GM18867 (cell line): Measurements from ENCODE around the gene PPP1R9A.

ENCODE experiments used
- ATAC-seq: cut with Tn5 transposase; IDR thresholded peaks from one replicate; pipeline ENCODE4 v1.9.1; 2021; ENCODE audit warnings: mild to moderate bottlenecking, moderate library complexity; ENCODE audit not compliant: unreplicated experiment

The PPP1R9A gene

DNA sequence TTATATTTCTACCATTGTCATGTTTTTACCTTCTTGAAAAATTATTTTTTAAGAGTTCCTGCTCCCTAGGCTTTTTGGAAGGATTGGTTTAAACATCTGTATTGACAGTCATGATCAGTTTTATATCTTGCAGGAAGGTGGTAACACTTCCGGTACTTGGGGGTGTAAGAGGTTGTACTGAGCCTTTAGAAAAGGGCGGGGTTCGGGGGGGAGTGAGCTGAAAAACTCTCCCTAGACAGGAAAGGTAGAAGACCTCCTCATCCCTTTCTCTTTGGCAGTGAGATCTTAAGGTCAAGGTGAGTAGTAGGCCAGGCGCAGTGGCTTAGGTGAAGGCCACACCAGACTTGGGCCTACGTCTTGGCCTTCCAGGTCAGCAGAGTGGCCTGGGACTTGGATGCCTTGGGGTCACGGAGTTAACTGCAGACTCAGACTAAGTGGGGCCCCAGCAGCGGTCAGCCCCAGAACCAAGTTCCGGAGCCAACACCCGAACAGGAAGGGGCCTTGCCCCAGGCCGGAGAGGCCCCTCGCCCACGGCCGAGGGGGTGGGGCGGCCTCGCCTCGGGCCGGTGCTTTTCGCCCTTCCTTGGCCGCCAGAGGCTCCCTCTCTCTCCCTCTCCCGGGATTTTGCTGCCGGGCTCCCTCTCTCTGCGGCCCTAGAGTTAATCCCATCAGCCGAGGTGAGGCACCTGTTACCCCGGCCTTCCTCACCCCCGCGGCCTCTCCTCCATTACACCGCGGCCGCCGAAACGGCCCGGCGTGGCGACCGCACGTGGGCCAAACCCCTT is at the start of gene PPP1R9A:
Gene PPP1R9A (plus strand): TSS at position 569 of the 785 bp plus-strand sequence. CDS start 2,520 bp downstream, outside the sequence.
- ATAC-seq: no peak

DNA sequence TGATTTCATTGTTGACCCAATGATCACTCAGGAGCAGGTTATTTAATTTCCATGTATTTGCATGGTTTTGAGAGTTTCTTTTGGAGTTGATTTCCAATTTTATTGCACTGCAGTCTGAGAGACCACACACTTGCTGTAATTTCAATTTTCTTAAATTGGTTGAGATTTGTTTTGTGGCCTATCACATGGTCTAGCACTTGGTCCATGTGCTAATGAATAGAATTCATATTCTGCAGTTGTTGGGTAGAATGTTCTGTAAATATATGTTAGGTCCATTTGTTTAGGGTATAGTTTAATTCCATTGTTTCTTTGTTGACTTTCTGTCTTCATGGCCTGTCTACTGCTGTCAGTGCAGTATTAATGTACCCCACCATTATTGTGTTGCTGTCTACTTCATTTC is 36.3 kb upstream of the PPP1R9A start:
- ATAC-seq: no peak

DNA sequence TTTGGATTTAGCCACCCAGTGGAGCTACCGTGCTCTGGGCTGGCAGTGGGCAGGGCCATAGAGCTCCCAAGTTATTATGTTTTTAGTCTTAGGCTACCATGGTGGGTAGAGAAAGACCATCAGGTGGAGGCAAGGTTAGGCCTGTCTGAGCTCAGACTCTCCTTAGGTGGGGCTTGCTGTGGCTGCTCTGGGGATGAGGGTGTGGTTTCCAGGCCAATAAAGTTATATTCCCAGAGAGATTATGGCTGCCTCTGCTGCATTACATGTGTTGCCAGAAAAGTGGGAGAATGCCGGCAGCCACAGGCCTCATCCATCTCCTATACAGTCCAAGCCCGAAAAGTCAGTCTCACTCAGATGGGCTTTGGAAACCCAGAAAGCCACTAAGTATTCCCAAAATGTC is 34.2 kb upstream of the PPP1R9A start:
- no peak for ATAC-seq

DNA sequence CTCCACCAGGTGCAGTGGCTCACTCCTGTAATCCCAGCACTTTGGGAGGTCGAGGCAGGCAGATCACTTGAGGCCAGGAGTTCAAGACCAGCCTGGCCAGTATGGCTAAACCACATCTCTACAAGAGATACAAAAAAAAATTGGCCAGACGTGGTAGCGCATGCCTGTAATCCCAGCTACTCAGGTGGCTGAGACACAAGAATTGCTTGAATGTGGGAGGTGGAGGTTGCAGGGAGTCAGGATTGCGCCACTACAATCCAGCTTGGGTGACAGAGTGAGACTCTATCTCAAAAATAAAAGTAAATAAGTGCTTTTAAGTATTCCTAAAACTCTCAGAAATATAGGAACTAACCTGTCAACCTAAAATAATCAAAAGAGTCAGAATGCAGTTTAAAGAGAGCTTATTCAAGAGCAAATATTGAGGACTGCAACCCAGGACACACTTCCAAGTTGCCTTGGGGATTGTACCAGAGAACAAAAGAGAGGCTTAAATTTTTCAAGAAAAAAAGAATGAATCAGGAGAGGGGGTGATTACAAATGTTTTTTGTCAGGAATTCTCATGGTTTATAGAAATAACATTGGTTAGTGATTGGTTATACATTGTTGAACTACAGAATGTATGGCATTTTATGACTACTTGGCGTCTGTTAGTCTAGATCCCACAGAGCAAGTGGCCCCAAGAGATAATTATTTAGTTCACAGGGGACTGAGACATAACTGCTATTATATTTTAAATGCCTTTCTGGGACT is 33.2 kb upstream of the PPP1R9A start:
- no peak for ATAC-seq

DNA sequence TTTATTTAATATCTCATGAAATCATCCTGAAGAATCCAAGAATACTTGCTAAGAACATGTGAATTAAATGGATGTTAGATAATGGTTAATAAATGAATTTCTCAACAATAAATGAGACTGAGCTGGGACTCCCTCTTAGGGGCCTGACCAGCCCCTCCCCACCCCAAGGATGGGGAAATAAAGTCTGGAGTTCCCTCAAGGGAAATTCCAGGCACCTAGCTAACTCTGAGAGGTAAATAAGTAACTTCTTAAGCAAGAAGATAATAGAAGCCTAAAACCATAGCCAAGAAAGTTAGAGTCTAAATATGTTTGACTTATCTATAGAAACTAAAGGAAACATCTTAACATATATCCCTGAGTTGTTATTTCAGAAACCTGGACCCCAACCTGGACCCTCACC is 32.2 kb upstream of the PPP1R9A start:
- no peak for ATAC-seq

DNA sequence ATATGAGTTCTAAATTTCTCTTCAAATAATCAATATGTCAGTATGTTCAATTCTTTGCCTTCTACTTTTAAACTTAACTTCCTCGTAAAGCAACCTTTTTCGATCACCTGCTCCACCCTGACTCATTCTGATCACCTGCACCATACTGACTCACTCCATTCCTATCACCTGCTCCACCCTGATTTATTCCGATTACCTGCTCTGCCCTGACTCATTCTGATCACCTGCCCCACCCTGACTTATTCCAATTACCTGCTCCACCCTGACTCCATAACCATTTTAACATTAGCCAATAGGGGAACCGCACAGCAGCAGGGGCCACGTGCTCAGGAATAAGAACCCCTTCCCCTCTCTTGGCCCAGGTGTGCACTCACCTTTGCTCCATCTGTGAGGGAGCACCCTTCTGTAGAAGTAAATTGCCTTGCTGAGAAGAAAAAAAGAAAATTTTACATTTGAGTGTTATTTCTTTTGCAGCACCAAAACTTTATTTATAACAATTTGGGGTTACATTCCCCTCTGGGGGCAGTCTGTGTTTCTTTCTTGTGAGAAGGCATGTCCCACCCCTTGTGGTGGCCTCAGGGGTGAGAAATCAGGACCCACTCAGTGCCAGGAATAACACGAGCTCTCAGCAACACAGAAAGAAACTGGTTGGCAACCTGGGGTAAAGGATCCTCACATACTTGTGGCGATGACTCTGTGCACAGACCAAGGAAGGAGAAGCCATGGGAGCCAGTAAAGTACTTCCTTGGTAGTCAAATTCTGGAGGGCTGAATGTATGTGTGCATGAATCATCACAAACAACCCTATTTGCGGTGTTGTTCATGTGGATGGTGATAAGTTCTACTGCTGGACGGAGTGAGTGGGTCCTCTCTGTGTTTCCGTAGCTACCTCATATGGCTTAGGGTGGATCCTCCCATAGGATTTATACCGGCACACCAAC is 29.4 kb upstream of the PPP1R9A start:
- ATAC-seq: no peak

DNA sequence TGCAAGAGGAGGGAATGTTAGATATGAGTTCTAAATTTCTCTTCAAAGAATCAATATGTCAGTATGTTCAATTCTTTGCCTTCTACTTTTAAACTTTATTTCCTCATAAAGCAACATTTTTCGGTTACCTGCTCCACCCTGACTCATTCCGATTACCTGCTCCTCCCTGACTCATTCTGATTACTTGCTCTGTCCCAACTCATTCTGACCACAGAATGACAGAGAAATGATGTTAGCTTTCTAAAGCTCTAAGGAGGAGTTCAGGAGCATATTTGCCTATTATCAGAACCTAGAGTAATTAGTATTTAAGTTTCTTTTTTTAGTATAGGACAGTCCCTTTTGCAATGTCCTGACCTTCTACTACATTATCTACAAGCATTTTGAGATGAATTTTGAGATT is 24.5 kb upstream of the PPP1R9A start:
- ATAC-seq: no peak

DNA sequence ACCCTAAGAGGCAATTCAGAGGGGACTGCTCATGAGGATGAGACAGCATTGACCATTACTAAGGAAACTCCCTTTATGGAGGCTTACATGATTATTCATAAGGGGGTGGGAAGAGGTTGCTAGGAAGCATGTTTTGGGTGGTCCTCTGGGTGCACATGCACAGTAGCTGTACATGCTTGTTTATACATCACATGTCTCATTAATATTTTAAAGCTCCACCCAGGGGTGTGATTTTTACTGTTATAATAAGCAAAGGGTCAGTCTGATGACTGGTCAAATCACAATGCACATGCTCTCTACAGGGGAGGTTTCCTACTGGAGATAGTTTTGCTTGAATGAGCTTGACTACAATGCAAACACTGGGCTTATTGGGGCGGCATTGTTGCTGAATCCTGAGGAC is 23.8 kb upstream of the PPP1R9A start:
- no peak for ATAC-seq

DNA sequence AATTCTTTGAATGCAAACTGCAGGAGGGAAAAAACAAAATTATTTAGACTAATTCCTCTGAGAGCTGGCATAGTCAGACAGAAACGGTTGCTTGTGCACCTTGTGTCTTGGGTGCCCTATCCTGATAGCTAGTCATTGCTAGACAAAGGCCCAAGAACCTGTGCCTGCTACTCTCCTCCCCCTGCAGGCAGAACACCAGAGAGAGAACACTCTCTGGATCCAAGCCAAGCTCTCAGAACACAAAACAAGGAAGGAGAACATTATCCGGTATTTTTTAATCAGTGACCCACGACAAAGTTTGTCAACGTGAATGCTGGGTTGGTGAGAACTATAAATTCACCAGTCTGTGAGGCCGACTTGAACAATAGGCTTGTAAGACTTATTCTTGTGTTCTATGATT is 18.8 kb upstream of the PPP1R9A start:
- no peak for ATAC-seq

DNA sequence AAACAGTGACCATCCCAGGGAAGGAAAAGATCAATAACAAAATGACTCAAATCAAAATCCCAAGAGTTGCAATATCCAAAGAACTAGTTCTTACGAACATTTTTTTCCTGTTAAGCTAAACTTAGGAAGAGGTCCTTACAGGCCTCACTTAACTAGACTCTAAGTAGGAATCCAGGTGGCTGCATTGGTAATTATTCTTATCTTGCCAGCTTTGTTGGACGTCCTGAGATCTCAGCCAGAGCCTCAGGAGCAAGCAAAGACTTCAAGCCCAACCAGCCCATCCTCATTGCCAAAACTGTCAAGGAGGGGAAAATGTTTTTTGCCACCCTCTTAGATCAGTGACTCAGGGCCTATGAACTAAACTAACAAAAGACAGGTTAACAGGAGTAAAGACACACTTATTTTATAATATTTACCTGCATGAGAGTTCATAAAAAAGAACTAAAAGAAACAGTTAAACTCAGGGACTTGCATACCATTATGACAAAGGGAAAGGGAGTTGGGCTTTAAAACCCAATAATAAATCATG is 18.3 kb upstream of the PPP1R9A start:
- no peak for ATAC-seq

DNA sequence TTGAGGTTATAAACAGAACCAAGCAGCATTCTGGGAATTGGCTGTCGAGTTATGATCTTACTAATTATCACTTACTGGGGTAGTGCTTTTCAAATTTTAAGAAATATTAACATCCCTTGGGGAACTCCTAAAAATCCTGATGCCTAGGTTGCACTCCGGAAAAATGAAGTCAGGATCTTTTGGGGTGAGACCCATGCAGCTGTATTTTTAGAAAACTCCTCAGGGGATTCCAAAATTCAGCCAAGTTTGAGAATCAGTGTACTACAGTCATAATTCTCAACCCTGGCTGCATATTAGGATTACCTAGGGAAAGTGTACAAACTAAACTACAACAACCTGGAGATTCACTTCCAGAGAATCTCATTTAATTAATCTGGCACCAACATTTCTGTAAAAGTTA is 17.2 kb upstream of the PPP1R9A start:
- ATAC-seq: no peak

DNA sequence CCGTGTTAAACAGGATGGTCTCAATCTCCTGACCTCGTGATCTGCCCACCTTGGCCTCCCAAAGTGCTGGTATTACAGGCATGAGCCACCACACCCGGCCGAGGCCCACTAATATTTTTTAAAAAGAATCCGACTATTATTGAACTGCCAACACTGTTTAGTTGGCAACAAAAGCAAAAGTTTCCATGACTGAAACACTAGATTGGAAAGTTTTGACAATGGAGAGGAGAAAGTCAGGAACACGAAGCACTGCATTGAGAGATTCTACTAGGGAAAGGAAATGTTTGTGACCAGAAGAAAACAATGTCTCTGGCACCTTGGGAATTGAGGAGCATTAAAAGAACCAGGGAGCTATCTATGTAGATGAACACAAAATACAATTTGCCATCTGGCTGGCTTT is 13.7 kb upstream of the PPP1R9A start:
- ATAC-seq: no peak

DNA sequence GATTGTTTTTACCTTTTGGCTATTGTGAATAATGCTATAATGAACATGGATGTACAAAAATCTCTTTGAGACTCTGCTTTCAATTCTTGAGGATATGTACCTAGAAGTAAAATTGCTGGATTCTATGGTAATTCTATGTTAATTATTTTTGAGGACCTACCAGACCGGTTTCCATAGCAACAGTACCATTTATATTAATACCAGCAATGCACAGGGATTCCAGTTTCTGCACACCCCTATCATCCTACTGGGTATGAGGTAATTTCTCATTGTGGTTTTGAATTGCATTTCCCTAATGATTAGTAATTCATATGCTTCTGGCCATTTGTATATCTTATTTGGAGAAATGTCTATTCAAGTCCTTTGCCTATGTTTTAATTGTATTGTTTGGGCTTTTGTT is 9.9 kb upstream of the PPP1R9A start:
- no peak for ATAC-seq

DNA sequence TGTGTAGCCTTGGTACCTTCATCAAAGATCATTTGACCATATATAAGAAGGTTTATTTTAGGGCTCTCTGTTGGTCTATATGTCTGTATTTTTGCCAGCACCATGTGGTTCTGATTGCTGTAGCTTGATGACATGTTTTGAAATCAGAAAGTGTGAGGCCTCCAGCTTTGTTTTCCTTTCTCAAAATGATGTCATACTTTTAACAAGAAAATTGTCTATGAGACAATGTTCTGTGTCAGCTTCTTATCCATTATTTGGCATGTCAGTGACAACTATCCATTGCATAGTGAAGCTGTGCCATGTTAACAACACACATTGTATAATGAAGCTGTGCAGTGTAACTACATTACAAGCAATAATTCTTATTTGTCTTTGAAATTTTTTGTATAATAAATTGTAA is 9.1 kb upstream of the PPP1R9A start:
- no peak for ATAC-seq

DNA sequence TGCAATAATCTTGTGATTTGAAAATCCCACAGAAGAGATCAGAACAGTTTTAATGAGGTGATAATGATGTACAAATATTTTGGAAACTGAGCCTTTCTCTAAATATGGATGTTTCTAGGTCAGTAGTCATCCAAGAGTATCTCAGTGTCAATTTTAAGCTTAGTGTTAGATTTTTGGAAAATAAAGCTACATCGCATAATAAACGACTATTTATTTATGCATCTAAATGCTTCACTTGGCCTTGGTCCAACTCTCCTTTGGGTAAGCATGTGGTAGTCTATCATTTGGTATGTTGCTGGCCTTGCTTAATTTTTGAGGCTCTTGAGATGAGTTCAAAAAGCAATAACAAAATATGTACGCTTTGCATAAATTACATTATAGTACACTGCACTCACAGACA is 5.4 kb upstream of the PPP1R9A start:
- no peak for ATAC-seq

DNA sequence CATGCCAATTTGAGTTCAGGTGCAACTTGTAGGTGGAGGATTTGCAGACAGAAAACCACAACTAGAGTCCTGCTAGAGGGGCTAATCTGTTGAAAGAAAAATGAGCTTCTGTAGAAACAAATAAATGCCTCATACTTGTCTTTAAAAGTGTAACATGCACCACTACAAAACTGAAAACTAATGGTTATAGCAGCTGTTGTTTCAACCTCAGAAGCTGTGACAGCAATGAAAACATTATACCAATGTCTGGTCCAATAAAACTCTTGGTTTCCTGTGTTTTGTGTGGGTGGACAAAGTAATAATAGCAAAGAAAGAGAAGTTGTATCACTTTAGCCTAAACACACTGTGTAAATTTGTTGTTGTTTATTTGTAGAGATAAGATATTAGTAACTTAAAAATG is 3.4 kb upstream of the PPP1R9A start:
- no peak for ATAC-seq

DNA sequence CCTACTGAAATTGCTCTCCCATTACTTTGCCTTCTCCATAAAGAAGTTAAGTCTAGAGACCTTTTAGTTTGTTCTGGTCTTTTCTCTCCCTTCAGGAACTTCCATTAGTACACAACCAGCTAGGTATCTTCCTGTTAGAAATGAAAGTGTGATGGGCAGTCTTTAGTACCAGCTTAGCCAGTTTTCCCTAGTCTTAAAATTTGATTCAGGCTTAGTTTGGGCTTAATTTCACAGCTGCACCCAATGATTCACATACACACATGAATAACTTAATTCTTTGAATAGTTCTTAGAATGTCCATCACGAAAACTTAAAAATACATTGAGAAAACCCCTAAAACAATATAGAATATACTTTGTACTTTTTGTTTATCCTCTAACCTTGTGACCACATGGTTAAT is 2.4 kb upstream of the PPP1R9A start:
- ATAC-seq: no peak

DNA sequence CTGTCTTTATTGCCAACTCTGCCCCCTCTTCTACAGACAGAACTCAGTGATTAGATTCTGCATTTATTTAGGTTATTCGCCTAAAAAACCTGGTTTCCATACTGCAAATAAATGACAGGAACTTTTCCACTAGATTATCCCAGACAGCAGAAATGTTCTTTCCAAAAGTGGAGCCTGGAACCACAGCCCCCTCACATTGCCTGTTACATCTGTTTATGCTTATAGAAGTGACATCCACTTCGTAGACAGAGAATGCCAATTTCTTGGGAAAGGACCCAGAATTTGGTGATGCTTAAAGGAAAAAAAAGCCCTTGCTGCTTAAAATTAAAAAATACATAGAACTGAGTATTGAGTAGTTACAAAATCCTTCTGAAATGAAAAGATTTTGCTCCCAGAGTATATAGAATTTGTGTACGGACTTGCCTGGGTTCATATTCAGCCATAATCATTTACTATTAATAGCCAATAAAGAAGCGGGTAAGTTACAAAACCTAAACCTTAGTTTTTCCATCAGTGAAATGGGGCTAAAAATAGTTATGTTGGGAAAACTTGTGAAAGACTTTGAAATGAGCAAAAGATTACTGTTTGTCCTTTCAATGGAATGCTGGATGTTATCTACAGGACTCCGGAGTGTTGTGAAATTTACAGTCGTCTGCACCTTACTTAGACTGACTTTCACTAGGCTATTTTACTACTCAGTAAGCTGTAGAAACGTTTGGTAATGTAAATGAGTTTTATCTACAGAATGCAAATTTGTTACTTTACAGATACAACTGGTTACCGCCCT is 1.1 kb upstream of the PPP1R9A start:
- no peak for ATAC-seq

DNA sequence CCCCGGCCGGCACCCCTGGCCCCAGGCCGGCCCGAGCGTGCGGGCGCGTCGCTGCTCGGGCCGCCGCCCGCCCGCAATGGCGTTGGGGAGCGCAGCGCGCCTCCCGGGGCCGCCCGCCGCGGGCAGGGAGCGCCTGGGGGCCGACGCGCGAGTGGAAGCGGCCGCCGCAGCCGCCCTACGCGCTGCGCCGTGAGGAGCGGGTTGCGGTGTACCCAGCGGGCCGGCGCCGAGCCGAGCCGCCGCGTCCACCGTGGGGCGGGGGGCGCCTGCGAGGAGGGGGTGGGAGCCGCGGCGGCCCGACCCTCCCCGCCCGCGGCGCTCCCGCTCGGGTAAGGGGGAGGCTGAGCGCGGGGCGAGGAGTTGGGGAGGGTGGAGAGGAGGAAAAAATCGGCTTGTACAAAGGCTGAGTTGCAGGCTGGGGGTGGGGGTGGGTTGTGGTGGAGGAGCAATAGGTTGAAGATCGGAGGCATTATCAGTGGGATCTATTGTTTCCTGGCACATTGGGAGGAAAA is 473 bp downstream of the PPP1R9A start:
- no peak for ATAC-seq
